Left renal cortex interstitium (tissue), 4 donors: ENCODE measurements around the gene TYSND1. TPM values are rescaled to one million over a fixed set of nuclear protein-coding genes. Genes with fewer than 3 reads are reported as not detected.
"Not testable (repeated sequence)": the region's sequence is repeated elsewhere in the genome, so short reads cannot be mapped to it uniquely, and the experiment has no call there.

Experiments
- DNase-seq, 4 donors: peaks; one replicate each; pipeline ENCODE4 v3.0.0-alpha.2; 2013; ENCODE audit warnings: low read depth in 4 of 4, low spot score in 2 of 4, missing footprints in 1 of 4
- polyA plus RNA-seq, 4 donors: library from polyadenylated mRNA; unstranded; fragments of 120-200 nt; gene quantifications; one replicate each; pipeline ENCODE4 v1.2.1, GENCODE V29; 2013; ENCODE audit not compliant: insufficient read length in 4 of 4

Gene TYSND1
- polyA plus RNA-seq: 10 to 100 TPM in 3 of 4 donors, 1 to 10 TPM in 1; 9.5 to 15.4 (median 13.5) TPM

GRCh38 chr10:70146489-70147258, at the start of gene TYSND1:
Gene TYSND1, minus strand, starts transcription at chr10:70146700. Its CDS starts 114 bp downstream, at chr10:70146586.
- DNase-seq: peak; percentile 94 to 98 (median 96)

GRCh38 chr10:70193391-70193844, 46.9 kb upstream of the TYSND1 start:
- DNase-seq: no peak

GRCh38 chr10:70192326-70192968, 45.9 kb upstream of the TYSND1 start:
- no peak for DNase-seq

GRCh38 chr10:70191972-70192305, 45.4 kb upstream of the TYSND1 start:
- DNase-seq: no peak

DNA sequence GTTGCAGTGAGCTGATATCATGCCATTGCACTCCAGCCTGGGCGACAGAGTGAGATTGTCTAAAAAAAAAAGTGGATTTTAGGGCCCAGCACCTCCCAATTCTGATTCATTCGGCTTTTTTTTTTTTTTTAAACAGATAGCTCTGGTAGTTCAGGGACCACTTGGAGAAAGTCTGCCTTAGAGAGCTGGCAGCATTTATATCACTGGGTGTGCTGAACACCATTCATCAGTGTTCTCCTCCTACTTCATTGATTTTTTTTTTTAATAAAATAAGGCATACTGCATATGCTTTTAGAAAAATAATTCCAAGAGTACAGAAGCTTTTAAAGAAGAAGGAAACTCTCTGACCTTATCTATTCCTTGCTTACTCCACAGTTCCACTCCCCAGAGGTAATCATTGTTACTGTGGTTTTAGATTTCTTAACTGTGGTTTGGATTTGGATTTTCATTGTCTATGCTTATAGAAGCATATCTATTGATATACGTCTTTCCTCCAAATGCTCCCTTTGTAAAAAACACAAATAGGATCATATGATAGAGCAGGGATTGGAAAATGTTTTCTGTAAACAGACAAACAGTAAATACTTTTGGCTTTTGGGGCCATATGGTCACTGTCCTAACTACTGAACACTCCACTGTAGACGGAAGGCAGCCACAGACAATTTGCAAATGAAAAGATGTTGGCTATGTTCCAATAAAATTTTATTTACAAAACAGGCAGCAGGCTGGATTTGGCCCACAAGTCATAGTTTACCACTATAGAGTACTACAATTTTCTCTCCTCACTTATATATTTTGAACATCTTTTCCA, 44.9 kb upstream of the TYSND1 start:
- no peak for DNase-seq

DNA sequence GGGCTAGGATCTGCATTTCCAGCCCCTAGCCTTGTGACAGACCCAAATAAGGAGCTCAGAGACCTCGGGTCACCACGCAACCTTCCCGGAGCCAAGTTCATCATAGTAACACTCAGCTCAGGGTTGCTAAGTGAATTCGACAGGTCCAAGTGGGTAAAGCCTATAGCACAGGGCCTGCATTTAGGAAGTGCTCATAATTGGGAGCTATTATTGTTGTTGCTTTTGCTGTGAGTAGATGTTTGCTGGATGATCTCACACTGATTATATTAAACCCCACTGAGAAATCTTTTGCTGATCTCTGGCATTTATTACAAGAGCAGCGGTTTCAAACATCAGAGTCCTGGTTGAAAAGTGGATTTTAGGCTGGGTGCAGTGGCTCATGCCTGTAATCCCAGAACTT, 44.1 kb upstream of the TYSND1 start:
- DNase-seq: no peak

DNA sequence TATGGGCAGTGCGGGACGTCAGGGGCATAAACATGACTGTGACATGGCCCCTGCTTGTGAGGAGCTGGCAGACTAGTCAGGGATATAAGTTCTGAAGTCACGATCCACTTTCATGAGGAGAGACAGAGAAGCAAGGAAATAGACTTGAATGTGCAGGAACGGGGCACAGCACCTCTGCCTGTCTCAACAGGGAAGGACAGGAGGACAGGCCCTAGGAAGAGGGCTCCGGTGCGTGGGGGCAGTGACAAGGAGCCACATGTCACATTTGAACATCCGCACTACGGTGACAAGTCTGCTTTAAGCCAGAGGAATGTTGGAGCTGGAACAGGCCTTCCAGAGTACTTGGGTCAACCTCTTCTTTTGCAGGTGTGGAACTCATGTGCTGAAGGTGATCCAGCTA, 43.6 kb upstream of the TYSND1 start:
- no peak for DNase-seq

- no peak for DNase-seq
These were observed 42.3 kb upstream of the TYSND1 start for GRCh38 chr10:70188768-70189167.

- no peak for DNase-seq
These were observed 40.1 kb upstream of the TYSND1 start for GRCh38 chr10:70186571-70186970.

- no peak for DNase-seq
These were observed 39.6 kb upstream of the TYSND1 start for GRCh38 chr10:70186090-70186489.

GRCh38 chr10:70183304-70183703, 36.8 kb upstream of the TYSND1 start:
- no peak for DNase-seq

DNA sequence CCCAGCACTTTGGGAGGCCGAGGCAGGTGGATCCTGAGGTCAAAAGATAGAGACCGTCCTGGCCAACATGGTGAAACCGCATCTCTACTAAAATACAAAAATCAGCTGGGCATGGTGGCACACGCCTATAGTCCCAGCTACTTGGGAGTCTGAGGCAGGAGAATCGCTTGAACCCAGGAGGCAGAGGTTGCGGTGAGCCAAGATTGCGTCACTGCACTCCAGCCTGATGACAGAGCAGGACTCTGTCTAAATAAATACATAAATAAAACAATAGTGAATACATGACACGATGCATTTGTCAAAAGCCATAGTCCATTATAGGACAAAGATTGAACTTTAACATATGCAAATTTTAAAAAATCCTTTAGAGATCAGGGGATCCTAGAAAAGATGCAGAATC, 32.7 kb upstream of the TYSND1 start:
- not testable (repeated sequence) for DNase-seq

DNA sequence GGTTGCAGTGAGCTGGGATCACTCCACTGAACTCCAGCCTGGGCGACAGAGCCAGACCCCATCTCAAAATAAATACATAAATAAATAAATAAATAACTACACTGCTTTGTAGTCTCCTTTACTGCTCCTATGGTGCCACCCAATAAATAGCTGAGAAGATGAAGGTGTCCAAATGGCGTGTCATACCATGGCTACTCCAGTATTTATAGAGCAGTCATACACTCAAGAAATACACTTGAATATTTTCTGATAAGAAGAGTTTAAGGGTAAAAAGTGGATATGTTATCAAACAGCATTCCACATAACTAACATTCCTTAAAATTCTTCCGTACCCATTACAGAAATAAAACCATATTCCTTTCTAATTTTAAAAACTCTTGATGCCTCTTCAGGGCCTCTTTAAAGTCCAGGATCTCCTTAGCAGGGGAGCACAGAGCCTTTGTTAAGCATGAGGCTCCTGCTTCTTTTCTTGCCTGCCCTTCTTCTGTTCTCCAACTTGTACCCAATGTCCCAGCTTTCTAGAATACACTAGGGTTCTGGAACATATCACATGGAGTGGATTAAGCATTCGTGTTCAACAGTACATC, 31.7 kb upstream of the TYSND1 start:
- no peak for DNase-seq

GRCh38 chr10:70176441-70176840, 29.9 kb upstream of the TYSND1 start:
- DNase-seq: no peak

- no peak for DNase-seq
These were observed 29.0 kb upstream of the TYSND1 start for GRCh38 chr10:70175516-70175915.

- no peak for DNase-seq
These were observed 27.7 kb upstream of the TYSND1 start for GRCh38 chr10:70174058-70174741.

DNA sequence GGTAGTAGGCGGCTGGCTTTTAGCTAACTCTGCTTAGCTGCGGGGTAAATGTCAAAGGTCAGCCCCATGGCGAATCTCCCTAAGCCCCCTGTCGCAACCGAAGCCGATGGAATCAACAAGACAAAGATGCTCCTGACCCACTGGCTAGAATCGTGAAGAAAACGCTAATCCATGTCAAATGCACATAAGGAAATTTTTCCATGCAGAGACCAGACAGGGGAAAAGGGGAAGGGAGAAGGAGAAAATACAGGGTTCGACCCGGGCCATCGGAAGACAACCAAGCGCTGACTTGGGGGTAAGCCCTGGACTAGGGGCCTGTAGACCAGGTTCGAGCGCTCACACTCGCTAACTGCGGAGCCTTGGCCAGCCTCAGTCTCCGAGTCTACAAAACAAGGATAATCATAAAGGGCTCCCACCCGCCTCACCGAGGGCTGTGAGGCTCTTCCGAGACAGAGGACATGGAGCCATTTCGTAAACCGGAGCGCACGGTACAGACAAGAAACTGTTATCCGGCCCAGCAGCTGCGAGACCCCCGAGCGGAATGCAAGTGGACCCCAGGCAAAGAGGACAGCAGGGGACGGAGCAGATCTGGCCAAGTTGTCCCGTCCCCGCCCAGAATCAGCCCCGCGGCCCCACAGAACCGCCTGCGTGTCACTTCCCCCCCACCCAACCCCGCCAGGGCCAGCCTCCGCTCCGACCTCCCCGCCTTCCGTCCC, 23.3 kb upstream of the TYSND1 start:
- DNase-seq: peak in 1 of 4 donors; percentile 37

GRCh38 chr10:70169011-70169410, 22.5 kb upstream of the TYSND1 start:
- DNase-seq: no peak

GRCh38 chr10:70167246-70167645, 20.7 kb upstream of the TYSND1 start:
- DNase-seq: no peak

- DNase-seq: no peak
These were observed 19.9 kb upstream of the TYSND1 start for GRCh38 chr10:70166394-70166793.
